IMR-90 (cell line): ENCODE data around the gene USP5. TPM values are rescaled to one million over a fixed set of nuclear protein-coding genes. Genes with fewer than 3 reads are reported as not detected.

Source experiments
- ATAC-seq: fragments of 200-7000 bp; cut with Tn5 transposase; 2 replicates; pipeline ENCODE4 v1.9.1; 2020; ENCODE audit warnings: low read depth, mild to moderate bottlenecking, moderate library complexity
- BruUV-seq: library from RNA; stranded (reverse); fragments of 400-500 nt; replicated peaks from 2 replicates; lab custom pipeline; 2021; lab: Mats Ljungman, UMichigan
- CTCF ChIA-PET: fragments of 300-600 bp; formaldehyde crosslinking; extraction: SDS; loops from one replicate; lab custom pipeline; 2021; ENCODE audit warnings: antibody characterized with exemption; lab: Yijun Ruan, JAX
- POLR2A ChIA-PET: fragments of 300-600 bp; sonication (Branson Sonifier 250); formaldehyde crosslinking; loops from one replicate; lab custom pipeline; 2022; ENCODE audit warnings: antibody characterized with exemption; ENCODE audit not compliant: unreplicated experiment; lab: Charles Lee
- DNase-seq: peaks from one replicate; pipeline ENCODE4 v3.0.0; 2013
- H2AFZ ChIP-seq: replicated peaks from 2 replicates; pipeline ENCODE3; 2013; ENCODE audit warnings: low read length, mild to moderate bottlenecking; ENCODE audit not compliant: poor library complexity
- H2AK5ac ChIP-seq: 2 replicates; pipeline ENCODE4 v1.6.1; 2013; ENCODE audit warnings: low read depth, low read length, inconsistent platforms
- H2AK9ac ChIP-seq: replicated peaks from 2 replicates; pipeline ENCODE3; 2013; ENCODE audit warnings: mild to moderate bottlenecking, low read depth, low read length, moderate library complexity; ENCODE audit not compliant: poor library complexity
- H2BK120ac ChIP-seq: 2 replicates; pipeline ENCODE4 v1.6.1; 2013; ENCODE audit warnings: low read depth, low read length, inconsistent platforms
- H2BK15ac ChIP-seq: 3 replicates; pipeline ENCODE4 v1.6.1; 2013; ENCODE audit warnings: low read depth, low read length, inconsistent platforms
- H2BK20ac ChIP-seq: 2 replicates; pipeline ENCODE4 v1.6.1; 2013; ENCODE audit warnings: low read depth, mild to moderate bottlenecking, inconsistent platforms, low read length, moderate library complexity
- H2BK5ac ChIP-seq: 2 replicates; pipeline ENCODE4 v1.6.1; 2013; ENCODE audit warnings: mild to moderate bottlenecking, low read depth, low read length, inconsistent platforms; ENCODE audit not compliant: poor library complexity, severe bottlenecking
- H3K14ac ChIP-seq: replicated peaks from 2 replicates; pipeline ENCODE4 v1.6.1; 2013; ENCODE audit warnings: low read depth, low read length, inconsistent platforms
- H3K18ac ChIP-seq: 2 replicates; pipeline ENCODE4 v1.6.1; 2013; ENCODE audit warnings: low read depth, low read length, control low read depth
- H3K23ac ChIP-seq: 2 replicates; pipeline ENCODE4 v1.6.1; 2013; ENCODE audit warnings: low read depth, low read length, inconsistent platforms
- H3K27ac ChIP-seq: 2 replicates; pipeline ENCODE4 v1.5.1; 2013; ENCODE audit warnings: mild to moderate bottlenecking, control low read depth, low read length; ENCODE audit not compliant: insufficient read depth
- H3K27me3 ChIP-seq: 2 replicates; pipeline ENCODE4 v1.6.1; 2013; ENCODE audit warnings: low read length; ENCODE audit not compliant: control insufficient read depth, insufficient read depth
- H3K36me3 ChIP-seq: 2 replicates; pipeline ENCODE4 v1.6.1; 2013; ENCODE audit warnings: low read length, mixed read lengths; ENCODE audit not compliant: control insufficient read depth, insufficient read depth
- H3K4ac ChIP-seq: 2 replicates; pipeline ENCODE4 v1.6.1; 2013; ENCODE audit warnings: low read depth, low read length, inconsistent platforms
- H3K4me1 ChIP-seq: 2 replicates; pipeline ENCODE4 v1.6.1; 2013; ENCODE audit warnings: low read length, mixed read lengths; ENCODE audit not compliant: control insufficient read depth, insufficient read depth
- H3K4me2 ChIP-seq: 2 replicates; pipeline ENCODE4 v1.6.1; 2013; ENCODE audit warnings: low read depth, mild to moderate bottlenecking, control low read depth, low read length, moderate library complexity
- H3K4me3 ChIP-seq: 2 replicates; pipeline ENCODE4 v1.5.1; 2013; ENCODE audit warnings: low read depth, mild to moderate bottlenecking, control low read depth, low read length, moderate library complexity; ENCODE audit not compliant: insufficient read depth
- H3K56ac ChIP-seq: 2 replicates; pipeline ENCODE4 v1.6.1; 2013; ENCODE audit warnings: low read length, inconsistent platforms; ENCODE audit not compliant: insufficient read depth; ENCODE audit errors: extremely low read depth
- H3K79me1 ChIP-seq, 2 experiments: 2 replicates each; pipeline ENCODE4 v1.6.1; 2013; ENCODE audit warnings: low read length in 2 of 2, inconsistent platforms in 1 of 2, low read depth in 1 of 2
- H3K9ac ChIP-seq: 2 replicates; pipeline ENCODE4 v1.6.1; 2013; ENCODE audit warnings: low read depth, low read length, control low read depth
- H3K9me1 ChIP-seq: 2 replicates; pipeline ENCODE4 v1.6.1; 2013; ENCODE audit warnings: low read length, inconsistent platforms; ENCODE audit not compliant: insufficient read depth
- H3K9me3 ChIP-seq: 2 replicates; pipeline ENCODE4 v1.6.1; 2013; ENCODE audit warnings: low read length; ENCODE audit not compliant: control insufficient read depth, insufficient read depth
- H4K20me1 ChIP-seq: 2 replicates; pipeline ENCODE4 v1.6.1; 2013; ENCODE audit warnings: low read length, inconsistent platforms; ENCODE audit not compliant: insufficient read depth
- H4K5ac ChIP-seq: 2 replicates; pipeline ENCODE4 v1.6.1; 2013; ENCODE audit warnings: mild to moderate bottlenecking, low read depth, low read length, control low read depth
- H4K8ac ChIP-seq, 2 experiments: 2 replicates each; pipeline ENCODE4 v1.6.1; 2013; ENCODE audit warnings: low read depth in 2 of 2, low read length in 2 of 2, control low read depth in 1 of 2, inconsistent platforms in 1 of 2
- H4K91ac ChIP-seq: 2 replicates; pipeline ENCODE4 v1.6.1; 2013; ENCODE audit warnings: low read depth, low read length, inconsistent platforms; ENCODE audit not compliant: insufficient read depth
- BHLHE40 ChIP-seq: fragments of 150-350 bp; IDR thresholded peaks from 2 replicates; pipeline ENCODE4 v1.6.1; 2016; ENCODE audit warnings: mild to moderate bottlenecking, low read depth, low read length
- CHD1 ChIP-seq: IDR thresholded peaks from 2 replicates; pipeline ENCODE4 v1.6.1; 2012; ENCODE audit warnings: low read depth, low read length, improper control_type of control experiment
- CTCF ChIP-seq: conservative IDR thresholded peaks from 2 replicates; pipeline ENCODE4 v1.5.1; 2012; ENCODE audit warnings: mild to moderate bottlenecking, low read depth, low read length, improper control_type of control experiment
- ELK1 ChIP-seq: fragments of 150-350 bp; IDR thresholded peaks from 2 replicates; pipeline ENCODE4 v1.6.1; 2016; ENCODE audit warnings: low read depth, mild to moderate bottlenecking, low read length, moderate library complexity, borderline replicate concordance
- FOS ChIP-seq: fragments of 150-350 bp; IDR thresholded peaks from 2 replicates; pipeline ENCODE4 v1.6.1; 2016; ENCODE audit warnings: low read depth, low read length
- MAZ ChIP-seq: IDR thresholded peaks from 2 replicates; pipeline ENCODE4 v1.6.1; 2012; ENCODE audit warnings: low read depth, mild to moderate bottlenecking, low read length, improper control_type of control experiment, moderate library complexity, borderline replicate concordance
- MXI1 ChIP-seq: IDR thresholded peaks from 2 replicates; pipeline ENCODE4 v1.6.1; 2012; ENCODE audit warnings: low read depth, mild to moderate bottlenecking, low read length, moderate library complexity, borderline replicate concordance
- NFE2L2 ChIP-seq: fragments of 150-350 bp; IDR thresholded peaks from 2 replicates; pipeline ENCODE4 v1.6.1; 2016; ENCODE audit warnings: low read depth, mild to moderate bottlenecking, low read length
- POLR2A ChIP-seq: IDR thresholded peaks from 2 replicates; pipeline ENCODE4 v1.6.1; 2012; ENCODE audit warnings: mild to moderate bottlenecking, low read depth, low read length
- RAD21 ChIP-seq: IDR thresholded peaks from 2 replicates; pipeline ENCODE4 v1.6.1; 2012; ENCODE audit warnings: low read length, improper control_type of control experiment
- RFX5 ChIP-seq: IDR thresholded peaks from 2 replicates; pipeline ENCODE4 v1.8.0; 2012; ENCODE audit warnings: low read depth, mild to moderate bottlenecking, low read length, moderate library complexity
- WGBS, 2 experiments: methylation state at CpG; one replicate each; pipeline versions ENCODE4 v1.1.5 to v1.1.7; 2013; ENCODE audit warnings: missing lambda C conversion rate in 2 of 2; ENCODE audit not compliant: insufficient read length in 1 of 2; ENCODE audit errors: extremely low coverage in 2 of 2; 5-methylcytosine and 5-hydroxymethylcytosine counted together
- dilution Hi-C: fragments of 300-500 bp; cut with HindIII; formaldehyde crosslinking; loops from one replicate; pipeline ENCODE4 v1.14.3; 2018; ENCODE audit warnings: low sequenced_read_pairs; ENCODE audit not compliant: unreplicated experiment
- in situ Hi-C: fragments of 300-500 bp; cut with MboI; formaldehyde crosslinking; loops from 3 replicates; pipeline ENCODE4 v1.14.3; 2019; ENCODE audit warnings: low sequenced_read_pairs, inconsistent platforms, mixed read lengths
- intact Hi-C: fragments of 100-400 bp; cut with micrococcal nuclease; formaldehyde crosslinking; loops from 2 replicates; pipeline ENCODE4 v1.10.0; 2022
- polyA plus RNA-seq, 3 experiments: library from polyadenylated mRNA; depleted of rRNA; stranded (reverse); fragments of >200 nt; gene quantifications; 2 replicates each; pipeline ENCODE4 v1.2.3, GENCODE V29; 2012; ENCODE audit warnings: low replicate concordance in 1 of 3
- total RNA-seq: library from RNA; depleted of rRNA; stranded (reverse); fragments of >200 nt; gene quantifications from 2 replicates; pipeline ENCODE4 v1.2.3, GENCODE V29; 2012

The USP5 gene
- total and polyA plus RNA-seq, 2 of the 4 experiments (the other 2 are of a cell fraction) = 69.7 to 125 TPM

- Histone ChIP-seq H3K79me1 (peaks cover 4 to 5% of the 10 kb centered on the region in 2 experiments; a peak in 2 of 4 replicates), H2AK5ac (no peak overlapping the region), H4K5ac (no peak overlapping the region), H3K4ac (no peak overlapping the region), H3K9me3 (no peaks in the 10 kb centered on the region), H4K20me1 (no peaks in the 10 kb centered on the region), H4K8ac (no peak overlapping the region), H3K4me2 (no peak overlapping the region), H2BK15ac (no peak overlapping the region), H4K91ac (no peak overlapping the region), H3K23ac (no peak overlapping the region), H3K56ac (no peak overlapping the region), H2BK20ac (no peak overlapping the region), H3K9me1 (0 out of 2 replicates have a peak, but pooled peaks cover 8% of the 10 kb centered on the region), H2AK9ac (no peak overlapping the region), H3K9ac (no peak overlapping the region), H2BK5ac (no peak overlapping the region), H3K36me3 (peaks cover 17% of the 10 kb centered on the region), H3K4me1 (no peaks in the 10 kb centered on the region), H3K4me3 (no peak overlapping the region), H2AFZ (no peak overlapping the region), H3K14ac (no peak overlapping the region), H3K27ac (no peak overlapping the region), H3K18ac (no peak overlapping the region), H3K27me3 (no peaks in the 10 kb centered on the region), H2BK120ac (no peak overlapping the region)
- CTCF ChIA-PET = interaction anchor here (1.8 kb wide), 1 partner anchor 12 kb away, joined by 5 read pairs; the partner anchor contains the start of gene SPSB2
- WGBS, 2 experiments = 61% methylated on average over 13 of the region's 22 CpGs; no CpG with 5 or more reads in 1 of the 2 experiments
- DNase-seq = no peak
- no TSS peak for BruUV-seq
- TF ChIP-seq NFE2L2 = no peak
- no peak for TF ChIP-seq MXI1
- TF ChIP-seq ELK1 = no peak
- no peak for TF ChIP-seq BHLHE40
- TF ChIP-seq CTCF = no peak
- no peak for TF ChIP-seq MAZ
- no peak for TF ChIP-seq CHD1
- no peak for TF ChIP-seq FOS
- TF ChIP-seq RAD21 = no peak
- TF ChIP-seq POLR2A = no peak
- no peak for TF ChIP-seq RFX5
- dilution Hi-C loops = no loop called here
- POLR2A ChIA-PET = no interaction called here
- in situ Hi-C loops = no loop called here
- no peak for ATAC-seq
- intact Hi-C loops = no loop called here
These were observed 32.6 kb downstream of the USP5 start for GRCh38 chr12:6884539-6884938.
